K562 (cell line): ENCODE data around the gene ZCCHC14. TPM values are rescaled to one million over a fixed set of nuclear protein-coding genes. Genes with fewer than 3 reads are reported as not detected.

Source experiments
- CBX5 ChIP-seq: IDR thresholded peaks from 2 replicates; pipeline ENCODE4 v1.6.1; 2014; ENCODE audit warnings: low read depth, borderline replicate concordance
- DDX20 ChIP-seq: fragments of 450-650 bp; IDR thresholded peaks from 2 replicates; pipeline ENCODE4 v1.6.1; 2016; ENCODE audit warnings: missing genetic modification characterization, low read depth, mild to moderate bottlenecking, missing compliant biosample characterization, moderate library complexity
- DIDO1 ChIP-seq: fragments of 450-650 bp; IDR thresholded peaks from 2 replicates; pipeline ENCODE4 v1.6.1; 2016; ENCODE audit warnings: low read depth, missing biosample characterization, missing genetic modification characterization
- DMBX1 ChIP-seq: fragments of 250-450 bp; sonication (Bioruptor Pico); IDR thresholded peaks from 2 replicates; pipeline ENCODE4 v1.8.0; 2022; ENCODE audit warnings: inconsistent platforms, mild to moderate bottlenecking, moderate library complexity, borderline replicate concordance
- ETS2 ChIP-seq: IDR thresholded peaks from 2 replicates; pipeline ENCODE4 v1.6.1; 2016; ENCODE audit warnings: borderline replicate concordance, missing genetic modification characterization, mild to moderate bottlenecking, moderate library complexity, missing compliant biosample characterization; ENCODE audit not compliant: poor library complexity, severe bottlenecking
- HNRNPUL1 ChIP-seq: fragments of 200-400 bp; formaldehyde crosslinking; IDR thresholded peaks from 2 replicates; pipeline ENCODE4 v1.6.1; 2017; ENCODE audit warnings: low read length
- KLF13 ChIP-seq: fragments of 450-650 bp; IDR thresholded peaks from 2 replicates; pipeline ENCODE4 v1.6.1; 2016; ENCODE audit warnings: missing genetic modification characterization, low read depth, mild to moderate bottlenecking, missing compliant biosample characterization, moderate library complexity, borderline replicate concordance
- NONO ChIP-seq, 2 experiments: fragments of 200-400 bp in 1 of 2; fragments of 450-650 bp in 1 of 2; formaldehyde crosslinking in 1 of 2; IDR thresholded peaks; 2 replicates each; pipeline ENCODE4 v1.6.1; 2017; ENCODE audit warnings: low read depth in 2 of 2, mild to moderate bottlenecking in 2 of 2, moderate library complexity in 2 of 2, low read length in 1 of 2
- RAD51 ChIP-seq: fragments of 450-650 bp; IDR thresholded peaks from 2 replicates; pipeline ENCODE4 v1.7.1; 2016; ENCODE audit warnings: low read depth, mild to moderate bottlenecking, borderline replicate concordance
- SAFB ChIP-seq: fragments of 200-400 bp; formaldehyde crosslinking; IDR thresholded peaks from 2 replicates; pipeline ENCODE4 v1.6.1; 2017; ENCODE audit warnings: low read depth, low read length, borderline replicate concordance
- SMAD1 ChIP-seq: fragments of 150-350 bp; IDR thresholded peaks from 2 replicates; pipeline ENCODE4 v1.6.1; 2014; ENCODE audit warnings: low read length, low read depth; ENCODE audit not compliant: partially characterized antibody
- ZFP36 ChIP-seq: fragments of 150-350 bp; IDR thresholded peaks from 2 replicates; pipeline ENCODE4 v1.6.1; 2018; ENCODE audit warnings: low read length, low read depth; ENCODE audit not compliant: partially characterized antibody
- ZNF184 ChIP-seq: sonication (generic); formaldehyde crosslinking; IDR thresholded peaks from 2 replicates; pipeline ENCODE4 v1.5.0; 2020; ENCODE audit warnings: missing genetic modification reagents
- ZNF707 ChIP-seq: fragments of 250-450 bp; sonication (Bioruptor Pico); conservative IDR thresholded peaks from 2 replicates; pipeline ENCODE4 v1.8.0; 2022; ENCODE audit warnings: inconsistent platforms, mild to moderate bottlenecking, moderate library complexity
- ZNF778 ChIP-seq: fragments of 450-650 bp; formaldehyde crosslinking; IDR thresholded peaks from 2 replicates; pipeline ENCODE4 v1.4.0; 2020; ENCODE audit warnings: mild to moderate bottlenecking, moderate library complexity
- polyA plus RNA-seq, 8 experiments: library from polyadenylated mRNA; depleted of rRNA in 4 of 8; stranded (reverse) in 5 of 8; unstranded in 3 of 8; fragments of >200 nt; fragmentation: Nextera tagmentation in 2 of 8; fragmentation: Illumina TruSeq in 1 of 8; extraction: Ambion mirVana in 2 of 8; extraction: Trizol in 1 of 8; gene quantifications; 2 replicates each; pipeline versions ENCODE4 v1.2.1 to v1.2.3, GENCODE V29; 2011 to 2014; ENCODE audit warnings: inconsistent platforms in 1 of 8, missing spikeins in 1 of 8
- total RNA-seq, 7 experiments: library from RNA; depleted of rRNA in 6 of 7; stranded (reverse); fragments of >200 nt in 6 of 7; fragmentation: Illumina TruSeq in 2 of 7; extraction: Trizol in 2 of 7; gene quantifications; 2 replicates each; pipeline versions ENCODE4 v1.2.1 to v1.2.3, GENCODE V29; 2011 to 2021; ENCODE audit warnings: low replicate concordance in 1 of 7
- TF ChIP-seq, protein P1 (sequence below): fragments of 450-650 bp; IDR thresholded peaks from 2 replicates; pipeline ENCODE4 v1.6.1; 2016; ENCODE audit warnings: low read depth, mild to moderate bottlenecking, moderate library complexity
- TF ChIP-seq, protein P2 (sequence below): fragments of 250-450 bp; sonication (Bioruptor Pico); IDR thresholded peaks from 2 replicates; pipeline ENCODE4 v1.6.1; 2021; ENCODE audit warnings: mild to moderate bottlenecking
- TF ChIP-seq, protein P3 (sequence below): fragments of 250-450 bp; sonication (Bioruptor Pico); IDR thresholded peaks from 2 replicates; pipeline ENCODE4 v1.8.0; 2022; ENCODE audit warnings: moderate library complexity, mild to moderate bottlenecking, inconsistent platforms
- TF ChIP-seq, protein P4 (sequence below): sonication (generic); formaldehyde crosslinking; IDR thresholded peaks from 2 replicates; pipeline ENCODE4 v1.8.0; 2022; ENCODE audit warnings: mild to moderate bottlenecking, missing genetic modification reagents
- TF ChIP-seq, protein P5 (sequence below), 2 experiments: fragments of 450-650 bp; IDR thresholded peaks; 2 replicates each; pipeline ENCODE4 v1.6.1; 2016
- TF ChIP-seq, protein P6 (sequence below): fragments of 250-450 bp; sonication (Bioruptor Pico); IDR thresholded peaks from 2 replicates; pipeline ENCODE4 v1.4.0; 2020; ENCODE audit warnings: borderline replicate concordance

ZCCHC14 gene
- total and polyA plus RNA-seq, 9 of the 15 experiments (the other 6 are each of a cell fraction or from before 2014, with no cell fraction given), result 1.5 to 12.4 (median 2.9) TPM

DNA sequence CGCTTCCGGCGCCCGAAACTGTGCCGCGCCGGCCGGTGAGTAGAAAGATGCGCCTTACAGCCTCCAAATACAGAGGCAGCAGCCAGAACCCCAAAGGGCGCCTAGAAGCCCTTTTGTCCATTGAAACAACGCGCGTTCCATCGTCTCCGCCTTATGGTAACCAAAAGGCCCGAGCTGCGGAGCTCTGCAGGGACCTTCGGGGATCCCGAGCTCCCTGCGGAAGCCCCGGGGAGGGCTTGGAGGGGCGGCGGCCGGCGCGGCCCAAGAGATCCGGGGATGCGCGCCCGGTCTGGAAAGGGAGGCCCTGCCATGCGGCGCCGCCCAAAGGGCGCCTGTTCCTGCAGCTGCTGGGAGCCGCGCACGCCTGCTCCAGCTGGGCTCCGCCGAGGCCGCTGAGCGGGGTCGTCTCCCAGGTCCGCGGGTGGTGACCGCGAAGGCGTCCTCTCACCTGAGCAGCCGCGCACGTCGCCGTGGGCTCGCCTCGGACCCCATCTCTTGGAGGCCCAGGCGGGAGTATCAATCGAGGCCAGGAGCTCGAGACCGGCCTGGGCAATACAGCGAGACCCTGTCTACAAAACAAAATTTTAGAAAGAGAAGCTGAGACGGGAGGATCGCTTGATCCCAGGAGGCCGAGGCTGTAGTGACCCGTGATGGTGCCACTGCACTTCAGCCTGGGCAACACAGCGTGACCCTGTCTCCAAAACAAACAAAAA, 108.5 kb downstream of the ZCCHC14 start (continued):
- TF ChIP-seq DMBX1 (CRISPR knock-in tag) (no peak), SMAD1 (no peak), ETS2 (tag) (no peak), CBX5 (no peak), ZFP36 (no peak), RAD51 (no peak), DDX20 (tag) (no peak), ZNF707 (CRISPR knock-in tag) (no peak), KLF13 (tag) (no peak), HNRNPUL1 (no peak), NONO (IDR thresholded peaks at IDR 0.05; ENCODE audit: low read depth in 2 of 2, low read length in 1 of 2) (no peak), DIDO1 (tag) (no peak), SAFB (no peak), ZNF778 (CRISPR knock-in tag) (no peak), ZNF184 (CRISPR knock-in tag) (no peak)
- TF ChIP-seq, protein P1, sequence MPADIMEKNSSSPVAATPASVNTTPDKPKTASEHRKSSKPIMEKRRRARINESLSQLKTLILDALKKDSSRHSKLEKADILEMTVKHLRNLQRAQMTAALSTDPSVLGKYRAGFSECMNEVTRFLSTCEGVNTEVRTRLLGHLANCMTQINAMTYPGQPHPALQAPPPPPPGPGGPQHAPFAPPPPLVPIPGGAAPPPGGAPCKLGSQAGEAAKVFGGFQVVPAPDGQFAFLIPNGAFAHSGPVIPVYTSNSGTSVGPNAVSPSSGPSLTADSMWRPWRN, result no peak
- TF ChIP-seq, protein P2, sequence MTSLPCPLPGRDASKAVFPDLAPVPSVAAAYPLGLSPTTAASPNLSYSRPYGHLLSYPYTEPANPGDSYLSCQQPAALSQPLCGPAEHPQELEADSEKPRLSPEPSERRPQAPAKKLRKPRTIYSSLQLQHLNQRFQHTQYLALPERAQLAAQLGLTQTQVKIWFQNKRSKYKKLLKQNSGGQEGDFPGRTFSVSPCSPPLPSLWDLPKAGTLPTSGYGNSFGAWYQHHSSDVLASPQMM (CRISPR knock-in tag), result no peak
- TF ChIP-seq, protein P3, sequence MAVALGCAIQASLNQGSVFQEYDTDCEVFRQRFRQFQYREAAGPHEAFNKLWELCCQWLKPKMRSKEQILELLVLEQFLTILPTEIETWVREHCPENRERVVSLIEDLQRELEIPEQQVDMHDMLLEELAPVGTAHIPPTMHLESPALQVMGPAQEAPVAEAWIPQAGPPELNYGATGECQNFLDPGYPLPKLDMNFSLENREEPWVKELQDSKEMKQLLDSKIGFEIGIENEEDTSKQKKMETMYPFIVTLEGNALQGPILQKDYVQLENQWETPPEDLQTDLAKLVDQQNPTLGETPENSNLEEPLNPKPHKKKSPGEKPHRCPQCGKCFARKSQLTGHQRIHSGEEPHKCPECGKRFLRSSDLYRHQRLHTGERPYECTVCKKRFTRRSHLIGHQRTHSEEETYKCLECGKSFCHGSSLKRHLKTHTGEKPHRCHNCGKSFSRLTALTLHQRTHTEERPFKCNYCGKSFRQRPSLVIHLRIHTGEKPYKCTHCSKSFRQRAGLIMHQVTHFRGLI (CRISPR knock-in tag), result no peak
- TF ChIP-seq, protein P4, sequence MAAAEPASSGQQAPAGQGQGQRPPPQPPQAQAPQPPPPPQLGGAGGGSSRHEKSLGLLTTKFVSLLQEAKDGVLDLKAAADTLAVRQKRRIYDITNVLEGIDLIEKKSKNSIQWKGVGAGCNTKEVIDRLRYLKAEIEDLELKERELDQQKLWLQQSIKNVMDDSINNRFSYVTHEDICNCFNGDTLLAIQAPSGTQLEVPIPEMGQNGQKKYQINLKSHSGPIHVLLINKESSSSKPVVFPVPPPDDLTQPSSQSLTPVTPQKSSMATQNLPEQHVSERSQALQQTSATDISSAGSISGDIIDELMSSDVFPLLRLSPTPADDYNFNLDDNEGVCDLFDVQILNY (CRISPR knock-in tag), result 0 out of 2 replicates have a peak, but pooled peaks have one; percentile 3
- TF ChIP-seq, protein P5, sequence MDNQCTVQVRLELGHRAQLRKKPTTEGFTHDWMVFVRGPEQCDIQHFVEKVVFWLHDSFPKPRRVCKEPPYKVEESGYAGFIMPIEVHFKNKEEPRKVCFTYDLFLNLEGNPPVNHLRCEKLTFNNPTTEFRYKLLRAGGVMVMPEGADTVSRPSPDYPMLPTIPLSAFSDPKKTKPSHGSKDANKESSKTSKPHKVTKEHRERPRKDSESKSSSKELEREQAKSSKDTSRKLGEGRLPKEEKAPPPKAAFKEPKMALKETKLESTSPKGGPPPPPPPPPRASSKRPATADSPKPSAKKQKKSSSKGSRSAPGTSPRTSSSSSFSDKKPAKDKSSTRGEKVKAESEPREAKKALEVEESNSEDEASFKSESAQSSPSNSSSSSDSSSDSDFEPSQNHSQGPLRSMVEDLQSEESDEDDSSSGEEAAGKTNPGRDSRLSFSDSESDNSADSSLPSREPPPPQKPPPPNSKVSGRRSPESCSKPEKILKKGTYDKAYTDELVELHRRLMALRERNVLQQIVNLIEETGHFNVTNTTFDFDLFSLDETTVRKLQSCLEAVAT (IDR thresholded peaks at IDR 0.05), result no peak
- TF ChIP-seq, protein P6, sequence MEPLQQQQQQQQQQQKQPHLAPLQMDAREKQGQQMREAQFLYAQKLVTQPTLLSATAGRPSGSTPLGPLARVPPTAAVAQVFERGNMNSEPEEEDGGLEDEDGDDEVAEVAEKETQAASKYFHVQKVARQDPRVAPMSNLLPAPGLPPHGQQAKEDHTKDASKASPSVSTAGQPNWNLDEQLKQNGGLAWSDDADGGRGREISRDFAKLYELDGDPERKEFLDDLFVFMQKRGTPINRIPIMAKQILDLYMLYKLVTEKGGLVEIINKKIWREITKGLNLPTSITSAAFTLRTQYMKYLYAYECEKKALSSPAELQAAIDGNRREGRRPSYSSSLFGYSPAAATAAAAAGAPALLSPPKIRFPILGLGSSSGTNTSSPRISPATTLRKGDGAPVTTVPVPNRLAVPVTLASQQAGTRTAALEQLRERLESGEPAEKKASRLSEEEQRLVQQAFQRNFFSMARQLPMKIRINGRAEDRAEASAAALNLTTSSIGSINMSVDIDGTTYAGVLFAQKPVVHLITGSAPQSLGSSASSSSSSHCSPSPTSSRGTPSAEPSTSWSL (CRISPR knock-in tag), result no peak
